ENCODE measurements around the gene C16orf86.
"Not testable (repeated sequence)": the region's sequence is repeated elsewhere in the genome, so short reads cannot be mapped to it uniquely, and the experiment has no call there.

C16orf86 gene

DNA sequence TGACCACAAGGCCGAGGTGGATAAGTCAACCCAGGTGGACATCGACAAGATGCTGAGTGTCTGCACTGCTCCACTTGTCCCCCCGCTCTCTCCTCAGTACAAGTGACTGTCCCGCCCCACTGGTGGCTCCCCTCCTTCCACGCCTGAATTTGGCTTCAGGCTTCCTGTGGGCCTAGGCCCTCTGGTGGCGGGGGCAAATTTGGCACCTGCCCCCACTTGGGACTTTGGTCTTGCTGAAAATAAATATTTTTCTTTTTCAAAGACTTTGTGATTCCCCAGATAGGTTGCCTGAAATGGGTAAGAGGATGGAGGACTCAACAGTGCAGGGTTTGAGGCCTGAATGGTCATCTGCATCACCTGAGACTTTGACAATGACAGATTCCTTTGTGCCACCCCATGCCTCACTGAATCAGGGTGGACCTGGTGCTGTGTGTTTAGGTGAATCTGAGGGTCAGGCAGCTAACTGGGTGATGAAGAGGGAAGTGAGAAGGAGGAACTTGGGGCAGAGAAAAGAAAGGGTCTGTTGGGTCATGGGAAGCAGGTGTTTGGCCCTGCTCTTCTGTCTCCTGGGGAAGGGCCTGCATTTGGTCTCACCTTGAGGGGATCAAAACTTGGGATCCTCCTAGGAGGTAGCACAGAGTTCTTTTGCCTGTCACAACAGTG, 2.0 kb downstream of the C16orf86 start:
- DNase-seq, result no peak

DNA sequence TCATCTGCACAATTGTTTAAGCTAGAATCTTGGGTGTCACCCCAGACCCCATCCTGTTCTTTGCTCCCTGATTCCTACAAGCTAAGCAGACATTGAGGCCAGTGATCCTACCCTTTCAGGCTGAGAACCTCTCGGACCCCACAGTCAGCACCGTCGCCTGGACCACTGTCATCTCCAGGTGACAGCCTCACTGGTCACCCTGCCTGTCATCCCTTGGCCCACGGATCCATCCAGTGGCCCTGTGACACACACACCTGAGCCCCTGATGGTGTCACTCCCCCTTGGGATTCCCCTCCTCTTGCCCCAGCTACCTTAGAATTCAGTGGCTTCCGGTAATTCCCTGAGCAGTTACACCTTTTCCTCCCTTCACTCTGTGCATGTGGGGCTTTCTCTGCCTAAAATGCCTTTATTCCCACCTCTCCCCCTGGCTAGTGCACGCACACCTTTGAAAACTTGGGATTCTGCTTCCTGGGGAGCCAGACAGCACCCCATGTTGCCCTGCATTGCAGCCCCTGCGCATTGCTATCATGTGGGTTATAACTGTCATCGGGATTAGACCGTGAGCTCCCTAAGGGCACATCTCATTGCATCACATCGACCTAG, 3.0 kb downstream of the C16orf86 start:
- no peak for DNase-seq

DNA sequence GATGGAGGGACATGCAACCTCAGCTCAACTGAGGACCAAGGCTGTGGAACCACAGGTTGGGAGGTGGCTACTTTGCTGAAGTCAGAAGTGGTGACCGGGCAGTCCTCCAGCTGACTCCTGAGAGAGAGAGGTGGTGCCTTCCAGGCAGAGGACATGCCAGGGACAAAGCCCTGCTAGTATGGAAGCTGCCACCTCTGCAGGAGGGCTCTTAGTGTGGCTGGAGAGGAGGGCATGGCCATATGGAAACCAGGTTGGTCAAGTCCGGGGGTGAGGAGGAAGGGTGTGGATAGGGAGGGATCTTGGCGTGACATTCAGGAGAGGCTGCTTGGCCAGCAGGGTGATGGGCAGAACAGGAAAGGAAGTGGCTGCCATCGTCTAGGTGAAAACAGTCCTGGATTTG, 5.7 kb downstream of the C16orf86 start:
- no peak for DNase-seq

DNA sequence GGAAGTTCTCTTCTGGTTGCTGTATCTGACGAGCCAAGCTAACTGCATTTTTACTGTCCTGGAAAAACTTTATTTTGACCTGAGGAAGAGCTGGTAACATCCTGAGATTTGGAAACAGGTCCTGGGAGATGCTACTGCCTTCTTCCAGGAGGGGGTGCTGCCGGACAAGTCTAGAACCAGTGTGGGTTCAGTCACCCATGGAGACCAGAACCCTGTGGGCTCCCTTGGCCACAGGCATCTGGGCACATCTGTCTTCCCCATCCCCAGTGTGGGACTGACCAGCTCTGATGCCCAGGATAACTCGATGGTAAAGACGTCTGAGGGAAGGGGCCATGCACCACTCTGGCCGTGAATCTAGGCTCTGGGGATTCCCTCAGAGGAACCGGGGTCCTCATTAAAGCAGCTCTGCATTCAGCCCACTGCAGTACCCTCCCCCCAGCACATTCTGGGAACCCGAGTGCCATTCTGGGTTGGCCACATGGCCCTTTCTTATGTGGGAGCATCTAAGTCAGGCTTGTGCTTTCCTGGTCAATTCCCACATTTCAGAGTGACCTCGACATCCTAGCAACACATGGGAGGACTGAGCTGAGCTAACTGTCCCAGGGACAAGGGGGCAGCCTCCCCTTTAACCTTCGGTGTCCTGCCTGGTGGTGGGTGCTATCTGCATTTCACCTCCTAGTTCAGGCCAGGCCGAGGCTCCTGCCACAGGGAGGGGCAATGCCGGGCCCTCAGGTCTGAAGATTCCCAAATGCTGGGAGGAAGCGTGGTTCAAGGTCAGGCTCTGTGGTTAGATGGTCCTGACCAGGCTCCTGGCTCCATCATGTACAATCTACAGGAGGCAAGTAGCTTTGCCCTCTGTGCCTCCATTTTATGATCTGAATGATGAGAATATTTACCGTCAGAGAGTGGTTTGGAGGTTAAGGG, 6.4 kb downstream of the C16orf86 start:
- peak; percentile 43 for DNase-seq

DNA sequence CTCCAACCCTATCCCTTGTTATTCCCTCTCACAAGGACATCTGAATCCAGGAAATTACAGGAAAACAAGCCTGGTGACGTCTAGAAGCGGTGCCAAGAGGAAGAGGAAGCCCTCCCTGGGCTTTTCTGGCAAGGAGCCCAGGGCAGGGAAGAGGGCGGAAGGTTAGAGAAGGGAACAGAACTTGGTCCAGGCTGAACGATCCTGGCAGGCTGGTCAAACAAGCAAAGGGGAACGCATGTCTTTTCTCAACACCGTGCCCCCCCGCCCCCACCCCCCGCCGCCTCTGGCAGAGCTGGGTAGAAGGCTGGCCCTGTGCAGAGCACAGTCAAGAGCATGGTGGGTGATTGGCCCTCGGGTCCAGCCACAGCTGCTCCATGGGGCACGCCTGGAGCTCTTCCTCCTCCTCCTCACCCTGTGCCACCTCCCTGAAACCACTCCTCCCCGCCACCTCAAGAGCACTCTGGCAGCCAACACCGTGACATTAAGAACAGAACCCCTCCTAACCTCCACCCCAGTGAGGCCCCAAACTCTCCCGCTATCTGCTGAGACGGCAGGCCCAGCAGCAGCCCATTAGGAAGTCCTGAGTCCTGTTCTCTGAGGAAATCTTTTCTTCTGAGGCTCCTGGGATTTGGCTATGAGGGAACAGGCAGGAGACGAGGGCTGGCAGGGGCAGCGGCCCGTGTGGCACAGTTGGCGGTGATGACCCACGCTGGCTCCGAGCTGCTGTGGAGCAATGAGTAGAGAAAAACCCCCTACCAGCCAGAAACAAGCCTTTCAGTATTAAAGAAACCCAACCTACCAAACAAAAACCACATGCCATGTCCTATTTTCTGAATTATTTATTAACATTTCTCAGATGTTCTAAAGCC, 7.3 kb downstream of the C16orf86 start:
- DNase-seq, result peak; percentile 74

DNA sequence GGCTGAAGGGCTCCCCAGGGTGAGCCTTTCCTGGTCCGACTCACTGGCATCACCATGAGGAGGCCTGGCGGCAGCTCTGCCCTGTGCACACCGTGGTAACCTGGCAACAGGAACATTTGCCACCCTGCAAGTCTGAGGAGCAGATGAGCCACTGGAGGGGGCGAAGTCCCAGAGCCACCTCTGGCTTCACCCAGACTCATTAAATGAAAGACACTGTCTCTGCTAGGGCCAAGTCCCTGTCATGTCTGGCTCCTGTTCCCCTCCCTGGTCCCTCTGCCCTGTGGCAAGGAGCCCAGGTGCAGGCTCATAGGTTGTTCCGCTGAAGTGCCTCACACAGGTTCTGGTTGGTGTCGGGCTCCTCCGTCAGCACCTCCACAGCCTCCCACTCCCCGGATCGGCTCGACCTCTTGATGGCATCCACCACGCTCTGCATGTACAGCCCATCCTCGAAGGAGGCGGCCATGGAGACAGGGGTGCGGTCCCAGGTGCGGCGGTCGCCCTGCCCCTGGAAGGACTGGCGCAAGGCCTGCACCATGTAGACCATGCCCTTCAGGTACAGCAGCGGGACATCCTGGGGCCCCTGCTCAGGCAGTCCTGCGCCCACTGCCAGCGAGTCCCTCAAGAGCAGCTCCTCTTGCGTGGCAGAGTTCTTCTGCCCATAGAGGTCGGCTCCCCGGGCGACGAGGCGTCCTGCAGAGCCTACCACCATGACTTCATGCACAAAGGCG, 8.4 kb downstream of the C16orf86 start:
- no peak for DNase-seq

DNA sequence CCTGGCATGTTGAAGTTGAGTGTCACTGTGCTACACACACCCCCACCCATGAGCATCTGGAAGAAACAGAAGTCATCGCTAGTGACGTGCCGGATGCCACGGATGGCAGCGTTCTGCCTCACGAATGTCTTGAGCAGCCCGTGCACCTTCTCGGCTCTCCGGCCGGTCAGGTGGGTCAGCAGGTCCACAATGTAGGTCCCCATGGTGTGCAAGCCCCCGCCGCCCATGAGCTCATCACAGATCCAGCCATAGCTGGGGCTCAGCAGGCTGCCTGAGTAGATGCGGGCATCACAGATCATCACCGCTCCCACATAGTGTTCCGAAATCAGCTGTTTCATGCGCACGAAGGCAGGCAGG, 8.9 kb downstream of the C16orf86 start:
- DNase-seq, result no peak

DNA sequence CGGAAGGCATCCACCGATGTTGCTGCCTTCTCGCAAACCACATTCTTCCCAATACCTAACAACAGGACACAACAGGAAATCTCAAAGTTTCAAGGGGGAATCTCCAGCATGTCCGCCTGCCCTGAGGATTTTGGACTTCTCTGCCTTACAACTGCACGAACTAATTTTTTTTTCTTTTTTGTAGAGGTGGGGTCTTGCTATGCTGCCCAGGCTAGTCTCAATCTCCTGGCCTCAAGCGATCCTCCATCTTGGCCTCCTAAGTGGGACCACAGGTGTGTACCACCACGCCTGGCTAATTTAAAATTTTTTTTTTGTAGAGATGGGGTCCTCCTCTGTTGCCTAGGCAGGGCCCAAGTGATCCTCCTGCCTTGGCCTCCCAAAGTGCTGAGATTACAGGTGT, 9.4 kb downstream of the C16orf86 start:
- no peak for DNase-seq

DNA sequence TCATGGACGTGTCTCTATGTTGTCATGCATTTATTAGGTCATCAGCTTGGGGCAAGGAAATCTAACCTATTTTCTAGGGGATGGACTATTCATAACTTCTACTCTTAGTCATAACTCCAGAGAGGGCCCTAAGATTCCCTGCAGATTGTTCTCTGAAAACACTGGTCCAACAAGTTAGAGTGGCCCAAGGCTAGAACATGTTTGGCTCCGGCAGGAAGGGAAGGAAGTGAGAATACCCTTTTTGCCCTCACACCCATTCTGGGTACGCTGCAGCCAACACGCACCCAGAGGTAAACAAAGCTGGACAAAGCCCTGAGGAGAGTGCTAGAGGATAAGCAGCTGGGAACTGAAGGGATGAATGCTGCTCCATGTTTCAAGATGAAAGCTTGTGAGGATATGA, 9.9 kb downstream of the C16orf86 start:
- DNase-seq, result no peak

DNA sequence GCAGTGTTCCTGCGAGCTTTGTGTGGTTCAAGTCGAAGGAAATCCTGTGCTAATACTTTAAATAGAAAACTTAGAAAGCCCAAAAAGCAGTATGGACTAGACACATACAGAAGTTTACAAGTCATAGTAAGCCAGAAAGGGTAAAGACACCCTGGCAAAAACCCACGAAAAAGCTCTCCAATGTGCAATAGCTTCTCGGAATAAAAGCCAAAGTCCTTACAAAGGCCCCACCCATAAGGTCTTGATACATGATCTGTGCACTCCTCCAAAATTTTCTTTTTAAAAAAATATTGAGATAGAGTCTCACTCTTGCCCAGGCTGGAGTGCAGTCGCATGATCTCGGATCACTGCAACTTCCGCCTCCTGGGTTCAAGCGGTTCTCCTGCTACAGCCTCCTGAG, 10.3 kb downstream of the C16orf86 start:
- no peak for DNase-seq

DNA sequence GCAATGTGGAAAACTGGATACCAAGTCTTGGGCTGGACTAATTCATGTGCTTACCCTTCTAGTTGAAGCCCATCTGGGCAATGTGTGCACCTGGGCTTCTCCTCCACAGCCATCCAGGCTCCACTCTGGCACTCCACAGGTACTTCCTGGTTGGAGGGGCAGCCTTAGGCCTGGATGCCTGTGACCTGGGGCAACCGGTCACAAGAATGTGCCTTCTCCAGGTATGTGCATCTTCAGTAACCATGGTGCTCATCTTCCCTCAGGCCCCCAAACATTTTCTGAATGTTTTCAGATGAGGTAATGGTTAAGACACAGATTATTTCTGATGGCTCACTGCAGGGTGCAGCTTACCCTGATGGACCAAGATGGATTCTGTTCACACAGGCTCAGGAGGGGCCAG, 11.1 kb downstream of the C16orf86 start:
- no peak for DNase-seq

DNA sequence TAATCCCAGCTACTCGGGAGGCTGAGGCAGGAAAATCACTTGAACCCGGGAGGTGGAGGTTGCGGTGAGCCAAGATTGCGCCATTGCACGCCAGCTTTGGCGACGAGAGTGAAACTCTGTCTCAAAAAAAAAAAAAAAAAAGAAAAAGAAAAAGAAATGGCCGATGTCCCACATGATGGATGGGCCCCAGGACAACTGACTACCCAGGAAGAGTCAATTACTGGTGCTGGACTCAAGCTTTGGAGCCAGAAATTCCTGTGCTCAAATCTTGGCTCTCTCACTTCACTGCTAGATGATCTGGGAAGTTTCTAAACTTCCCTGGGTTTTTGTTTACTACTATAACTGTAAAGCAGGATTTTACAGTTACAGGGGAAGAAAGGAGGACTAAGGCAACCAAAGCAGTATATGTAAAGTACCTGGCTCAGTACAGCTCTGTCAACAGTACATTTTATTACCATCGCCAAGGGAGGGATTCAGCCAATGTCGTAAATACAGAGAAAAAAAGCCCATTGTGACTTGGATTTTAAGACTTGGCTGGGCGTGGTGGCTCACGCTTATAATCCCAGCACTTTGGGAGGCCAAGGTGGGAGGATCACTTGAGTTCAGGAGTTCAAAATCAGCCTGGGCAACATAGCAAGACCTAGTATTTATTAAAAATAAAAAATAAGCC, 11.9 kb downstream of the C16orf86 start:
- DNase-seq, result no peak

DNA sequence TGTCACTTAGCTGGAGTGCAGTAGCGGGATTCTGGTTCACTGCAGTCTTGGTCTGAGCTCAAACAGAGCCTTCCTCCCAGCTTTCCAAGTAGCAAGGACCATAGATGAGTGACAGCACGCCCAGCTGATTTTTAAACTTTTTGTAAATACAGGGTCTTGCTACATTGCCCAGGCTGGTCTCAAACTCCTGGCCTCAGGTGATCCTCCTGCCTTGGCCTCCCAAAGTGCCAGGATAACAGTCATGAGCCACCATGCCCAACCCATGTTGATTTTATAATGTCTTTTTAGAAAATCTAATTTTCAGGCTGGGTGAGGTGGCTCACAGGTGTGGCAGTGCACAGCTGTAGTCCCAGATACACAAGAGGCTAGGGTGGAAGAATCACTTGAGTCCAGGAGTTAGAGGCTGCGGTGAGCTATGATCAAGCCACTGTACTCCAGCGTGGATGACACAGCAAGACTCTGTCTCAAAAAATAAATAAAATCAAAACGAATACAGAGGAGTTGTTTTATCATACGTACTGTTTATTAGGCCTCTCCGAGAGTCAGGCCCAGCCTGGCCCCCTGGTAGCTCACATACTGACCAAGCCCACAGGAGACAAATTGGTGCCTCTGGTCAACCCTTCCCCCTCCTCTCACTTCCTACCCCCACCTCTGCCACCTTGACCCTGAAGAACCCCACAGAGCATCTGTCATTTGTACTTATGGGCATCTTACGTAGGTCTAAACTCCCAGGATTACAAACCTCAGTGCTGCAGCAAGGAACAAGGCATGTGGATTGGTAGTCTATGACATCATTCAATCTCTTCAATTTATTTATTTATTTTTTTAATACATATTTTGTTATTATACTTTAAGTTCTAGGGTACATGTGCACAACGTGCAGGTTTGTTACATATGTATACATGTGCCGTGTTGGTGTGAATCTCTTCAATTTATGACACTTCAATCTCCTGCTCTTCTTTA, 13.6 kb downstream of the C16orf86 start:
- no peak for DNase-seq

DNA sequence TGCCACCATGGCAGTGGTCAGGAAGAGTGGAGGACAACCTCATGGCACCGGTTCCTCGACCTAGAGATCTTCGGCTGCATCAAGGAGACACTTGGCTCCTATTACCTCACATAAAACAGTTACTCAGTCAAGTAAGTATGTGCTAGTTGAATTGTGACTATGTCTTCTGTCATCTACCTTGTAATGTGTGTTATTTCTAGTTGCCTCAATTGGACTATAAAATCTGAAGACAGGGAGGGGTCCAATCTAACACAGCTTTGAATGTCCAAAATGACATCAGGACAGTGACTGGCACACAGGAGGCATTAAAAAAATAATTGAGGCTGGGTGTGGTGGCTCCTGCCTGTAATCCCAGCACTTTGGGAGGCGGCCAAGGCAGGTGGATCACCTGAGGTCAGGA, 17.2 kb downstream of the C16orf86 start:
- DNase-seq, result no peak

DNA sequence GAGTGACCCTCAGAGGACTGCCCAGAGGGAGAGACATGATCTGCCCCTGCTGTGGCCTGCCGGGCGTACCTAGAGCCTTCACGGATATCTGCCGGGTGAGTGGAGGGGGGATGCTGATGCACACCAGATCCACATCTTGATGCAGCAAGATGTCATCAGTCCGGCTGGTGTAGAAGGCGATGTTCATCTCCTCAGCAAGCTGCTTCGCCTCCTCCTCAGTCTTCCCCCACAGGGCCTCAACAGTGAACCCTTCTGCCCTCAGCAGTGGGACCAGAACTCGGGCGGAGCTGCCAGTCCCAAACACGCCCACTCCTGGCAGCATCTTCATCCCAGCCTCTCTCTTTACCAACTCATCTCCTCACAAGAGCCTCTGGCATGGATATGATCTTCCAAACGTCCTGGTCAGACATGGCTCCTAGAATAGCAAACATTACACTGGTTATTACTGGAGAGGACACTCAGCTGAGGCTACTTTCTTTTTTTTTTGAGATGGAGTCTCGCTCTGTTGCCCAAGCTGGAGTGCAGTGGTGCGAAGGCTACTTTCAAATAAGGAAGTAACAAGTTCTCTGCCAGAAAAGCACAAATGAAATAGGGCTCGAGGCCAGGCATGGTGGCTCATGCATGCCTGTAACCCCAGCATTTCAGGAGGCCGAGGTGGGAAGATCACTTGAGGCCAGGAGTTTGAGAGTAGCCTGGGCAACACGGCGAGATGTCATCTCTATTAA, 18.9 kb downstream of the C16orf86 start:
- no peak for DNase-seq

DNA sequence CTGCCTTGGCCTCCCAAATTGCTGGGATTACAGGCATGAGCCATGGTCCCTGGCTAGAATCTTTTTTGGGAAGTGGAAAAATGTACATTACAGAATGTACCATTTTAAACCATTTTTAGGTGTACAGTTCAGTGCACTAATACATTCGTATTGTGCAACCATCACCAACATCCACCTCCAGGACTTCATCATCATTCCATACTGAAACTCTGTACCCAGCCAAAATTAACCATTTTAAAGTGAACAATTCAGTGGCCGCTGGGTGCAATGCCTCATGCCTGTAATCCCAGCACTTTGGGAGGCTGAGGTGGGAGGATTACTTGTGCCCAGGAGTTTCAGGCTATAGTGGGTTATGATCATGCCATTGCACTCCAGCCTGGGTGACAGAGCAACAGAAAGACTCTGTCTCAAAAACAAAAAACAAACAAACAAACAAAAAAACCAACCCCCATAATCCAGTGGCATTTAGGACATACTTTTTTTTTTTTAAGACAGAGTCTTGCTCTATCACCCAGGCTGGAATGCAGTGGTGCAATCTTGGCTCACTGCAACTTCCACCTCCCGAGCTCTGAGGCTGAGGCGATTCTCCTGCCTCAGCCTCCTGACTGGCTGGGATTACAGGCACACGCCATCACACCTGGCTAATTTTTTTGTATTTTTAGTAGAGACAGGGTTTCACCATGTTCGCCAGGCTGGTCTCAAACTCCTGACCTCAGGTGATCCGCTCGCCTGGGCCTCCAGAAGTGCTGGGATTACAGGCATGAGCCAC, 27.1 kb downstream of the C16orf86 start:
- not testable (repeated sequence) for DNase-seq

DNA sequence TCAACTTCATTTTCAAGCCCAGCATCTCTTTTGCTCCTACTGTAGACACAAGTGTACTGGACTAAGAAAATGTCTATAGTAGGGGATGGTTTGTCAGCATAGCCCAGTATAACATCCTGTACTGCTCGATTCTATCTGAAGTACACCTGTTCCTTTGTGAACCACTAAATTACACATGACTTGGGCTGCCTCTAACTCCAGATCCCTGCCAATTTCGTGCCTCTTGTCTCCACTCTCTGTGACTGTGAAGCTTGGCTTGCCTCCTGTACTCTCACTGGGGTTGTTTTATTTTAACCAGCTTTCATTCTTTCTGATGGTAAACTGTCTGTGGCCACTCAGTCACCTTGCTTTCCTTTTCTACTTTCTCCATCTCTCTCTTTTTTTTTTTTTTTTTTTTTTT, 28.0 kb downstream of the C16orf86 start:
- DNase-seq, result no peak

DNA sequence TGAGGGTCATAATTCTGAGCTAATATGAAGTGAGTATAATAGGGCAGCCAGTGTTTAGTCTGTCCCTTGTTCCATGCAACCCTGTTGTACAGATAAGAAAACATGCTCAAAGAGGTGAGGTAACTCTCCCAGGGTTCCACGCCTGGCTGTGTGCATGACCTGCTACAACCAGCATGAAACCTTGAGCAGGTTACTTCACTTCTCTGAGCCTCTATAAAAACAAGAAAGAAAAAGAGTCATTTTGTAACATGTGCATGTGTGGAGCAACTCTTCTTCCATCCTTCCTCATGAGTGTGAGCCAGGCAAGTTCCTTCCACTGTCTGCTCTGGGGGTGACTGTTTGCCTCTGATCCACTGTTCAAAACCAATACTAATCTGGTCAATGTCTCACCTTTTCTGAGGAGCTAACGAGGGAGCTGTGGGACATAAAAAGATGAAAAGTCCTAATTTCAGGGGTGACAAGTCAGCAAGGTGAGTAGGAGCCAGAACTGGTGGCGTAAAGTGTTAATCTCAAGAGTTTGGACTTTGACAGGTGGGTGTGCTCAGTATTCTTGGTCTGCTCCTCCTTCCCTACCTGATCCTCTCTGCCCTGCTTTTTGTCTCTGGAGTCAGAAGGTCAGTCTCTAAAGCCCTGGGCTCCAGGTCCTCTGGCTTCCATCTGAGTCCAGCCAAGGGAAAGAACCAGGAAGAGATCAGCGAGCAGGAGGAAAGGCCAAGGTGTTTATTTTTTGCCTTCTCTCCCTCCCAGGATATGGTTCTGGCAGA, 31.0 kb downstream of the C16orf86 start:
- DNase-seq, result no peak
